ENCODE data around the gene FAM241B.

The FAM241B gene

GRCh38 chr10:69679736-69680135 is 49.7 kb downstream of the FAM241B start:
- H3K9me3 ChIP-seq (ENCODE audit: severe bottlenecking): no peaks in the 10 kb centered on the region
- no peak overlapping the region for H3K27ac ChIP-seq (ENCODE audit: poor library complexity, severe bottlenecking)
- H3K4me3 ChIP-seq (ENCODE audit: severe bottlenecking): no peak overlapping the region
- H3K4me1 ChIP-seq (ENCODE audit: insufficient read depth, poor library complexity, severe bottlenecking): peaks cover 5% of the 10 kb centered on the region
- no peak for TF ChIP-seq CTCF (IDR thresholded peaks at IDR 0.05; ENCODE audit: poor library complexity, severe bottlenecking)
- H3K27me3 ChIP-seq (ENCODE audit: insufficient read depth, poor library complexity, severe bottlenecking): peaks cover 24% of the 10 kb centered on the region
- DNase-seq (ENCODE audit: low spot score): no peak
- no peaks in the 10 kb centered on the region for H3K36me3 ChIP-seq (ENCODE audit: low read depth)
- no peak for ATAC-seq (ENCODE audit: low read depth)

GRCh38 chr10:69680610-69681009 is 50.6 kb downstream of the FAM241B start:
- Histone ChIP-seq H3K9me3 (ENCODE audit: severe bottlenecking) (no peaks in the 10 kb centered on the region), H3K27me3 (ENCODE audit: insufficient read depth, poor library complexity, severe bottlenecking) (peaks cover 23% of the 10 kb centered on the region), H3K4me3 (ENCODE audit: severe bottlenecking) (no peak overlapping the region), H3K27ac (ENCODE audit: poor library complexity, severe bottlenecking) (no peak overlapping the region), H3K4me1 (ENCODE audit: insufficient read depth, poor library complexity, severe bottlenecking) (peaks cover 11% of the 10 kb centered on the region), H3K36me3 (ENCODE audit: low read depth) (no peaks in the 10 kb centered on the region)
- no peak for TF ChIP-seq CTCF (IDR thresholded peaks at IDR 0.05; ENCODE audit: poor library complexity, severe bottlenecking)
- DNase-seq (ENCODE audit: low spot score) (no peak), ATAC-seq (ENCODE audit: low read depth) (no peak)

GRCh38 chr10:69681436-69681835 is 51.4 kb downstream of the FAM241B start:
- ATAC-seq (ENCODE audit: low read depth) (no peak), DNase-seq (ENCODE audit: low spot score) (no peak)
- Histone ChIP-seq H3K27me3 (ENCODE audit: insufficient read depth, poor library complexity, severe bottlenecking) (peaks cover 16% of the 10 kb centered on the region), H3K27ac (ENCODE audit: poor library complexity, severe bottlenecking) (no peak overlapping the region), H3K36me3 (ENCODE audit: low read depth) (no peaks in the 10 kb centered on the region), H3K4me3 (ENCODE audit: severe bottlenecking) (no peak overlapping the region), H3K4me1 (ENCODE audit: insufficient read depth, poor library complexity, severe bottlenecking) (peaks cover 11% of the 10 kb centered on the region), H3K9me3 (ENCODE audit: severe bottlenecking) (no peaks in the 10 kb centered on the region)
- no peak for TF ChIP-seq CTCF (IDR thresholded peaks at IDR 0.05; ENCODE audit: poor library complexity, severe bottlenecking)

GRCh38 chr10:69682955-69683474 is 53.0 kb downstream of the FAM241B start:
- TF ChIP-seq CTCF (IDR thresholded peaks at IDR 0.05; ENCODE audit: poor library complexity, severe bottlenecking): no peak
- Histone ChIP-seq H3K36me3 (ENCODE audit: low read depth) (no peaks in the 10 kb centered on the region), H3K9me3 (ENCODE audit: severe bottlenecking) (no peaks in the 10 kb centered on the region), H3K27ac (ENCODE audit: poor library complexity, severe bottlenecking) (no peak overlapping the region), H3K4me3 (ENCODE audit: severe bottlenecking) (no peak overlapping the region), H3K4me1 (ENCODE audit: insufficient read depth, poor library complexity, severe bottlenecking) (peaks cover 11% of the 10 kb centered on the region), H3K27me3 (ENCODE audit: insufficient read depth, poor library complexity, severe bottlenecking) (peaks cover 7% of the 10 kb centered on the region)
- ATAC-seq (ENCODE audit: low read depth) (no peak), DNase-seq (ENCODE audit: low spot score) (no peak)

Measured in RWPE2 (cell line).